OCI-LY7 (cell line): ENCODE results near the gene PRRT1B.

Source experiments
- CTCF ChIP-seq: fragments of 200-600 bp; sonication (generic); conservative IDR thresholded peaks from 2 replicates; pipeline ENCODE4 v1.5.1; 2014; ENCODE audit warnings: mild to moderate bottlenecking, antibody characterized with exemption, low read length, moderate library complexity, mixed read lengths
- EZH2phosphoT487 ChIP-seq: fragments of 200-600 bp; sonication (generic); IDR thresholded peaks from 2 replicates; pipeline ENCODE4 v1.6.1; 2018; ENCODE audit warnings: low read depth, borderline replicate concordance, mild to moderate bottlenecking, mixed run types, antibody characterized with exemption, low read length, moderate library complexity, mixed read lengths

GRCh38 chr9:131554087-131554842, 8.9 kb downstream of the PRRT1B start:
- no peak for TF ChIP-seq CTCF
- no peak for TF ChIP-seq EZH2phosphoT487
